ENCODE measurements around the gene PDP2.

Gene PDP2

DNA sequence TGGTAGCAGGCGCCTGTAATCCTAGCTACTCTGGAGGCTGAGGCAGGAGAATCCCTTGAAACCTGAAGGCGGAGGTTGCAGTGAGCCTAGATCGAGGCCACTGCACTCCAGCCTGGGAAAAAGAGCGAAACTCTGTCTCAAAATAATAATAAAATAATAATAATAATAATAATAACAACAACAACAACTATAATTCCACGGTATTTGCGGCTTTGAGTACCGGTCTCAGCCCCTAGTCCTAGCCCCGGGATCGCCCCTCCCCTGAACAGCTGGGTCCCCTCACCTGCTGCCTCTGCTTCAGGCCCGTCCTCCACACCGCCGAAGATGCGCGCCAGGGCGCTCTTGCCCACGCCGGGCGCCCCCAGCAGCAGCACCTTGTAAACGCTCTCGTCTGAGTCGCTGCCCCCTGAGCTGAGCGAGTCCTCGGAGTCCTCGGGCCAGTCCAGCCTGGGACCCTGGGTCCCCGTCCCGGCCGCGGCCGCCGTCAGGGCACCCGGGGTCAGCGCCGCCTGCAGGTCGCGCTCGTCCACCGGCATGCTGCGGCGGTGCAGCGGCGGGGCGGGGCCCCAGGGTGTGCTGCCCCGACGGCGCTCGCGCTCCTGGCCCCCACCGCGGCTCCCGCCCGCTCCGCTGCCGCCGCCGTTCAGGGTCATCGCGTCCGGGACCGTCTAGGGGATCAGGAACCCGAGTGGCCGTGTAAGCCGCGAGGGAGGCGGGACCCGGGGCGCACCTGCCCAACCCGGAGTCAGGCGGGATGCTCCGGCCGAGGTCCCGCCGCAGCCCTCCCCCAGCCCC lies 44.4 kb downstream of the PDP2 start:
- WGBS (ENCODE audit: extremely low coverage, insufficient coverage, insufficient read length), result no CpG with 5 or more reads among the region's 72 CpGs
- H4K12ac ChIP-seq (ENCODE audit: low read depth, low read length), result no peak overlapping the region
- peaks cover 4% of the 10 kb centered on the region for H3K9me3 ChIP-seq (ENCODE audit: insufficient read depth, low read depth, low read length)
- H3K79me2 ChIP-seq (ENCODE audit: control insufficient read depth, insufficient read depth, low read length, poor library complexity), result no peaks in the 10 kb centered on the region
- H4K8ac ChIP-seq (ENCODE audit: low read depth, low read length), result no peak overlapping the region
- no peak overlapping the region for H2AFZ ChIP-seq (ENCODE audit: insufficient read depth, low read length, poor library complexity)
- H3K79me1 ChIP-seq (ENCODE audit: low read length), result no peaks in the 10 kb centered on the region
- peak; percentile 18 to 60 for DNase-seq
- H2BK12ac ChIP-seq (ENCODE audit: low read length), result no peak overlapping the region
- peak overlapping the region; percentile 38 for H3K4me2 ChIP-seq (ENCODE audit: low read length)
- H2AK5ac ChIP-seq (ENCODE audit: low read length), result no peak overlapping the region
- no peaks in the 10 kb centered on the region for H3K36me3 ChIP-seq (ENCODE audit: control insufficient read depth in 1 of 2, insufficient read depth in 2 of 2, low read length in 2 of 2)
- no peak overlapping the region for H2BK120ac ChIP-seq (ENCODE audit: insufficient read depth, low read length, poor library complexity)
- H2BK5ac ChIP-seq (ENCODE audit: low read depth, low read length, poor library complexity), result no peak overlapping the region
- H3K14ac ChIP-seq (ENCODE audit: low read length), result no peak overlapping the region
- peaks cover 32% of the 10 kb centered on the region for H3K27me3 ChIP-seq (ENCODE audit: insufficient read depth, low read length)
- no peak overlapping the region for H3K27ac ChIP-seq (ENCODE audit: low read depth, low read length)
- no peak overlapping the region for H3K23ac ChIP-seq (ENCODE audit: low read length)
- no peak overlapping the region for H3K4ac ChIP-seq (ENCODE audit: low read depth, low read length)
- H3K4me1 ChIP-seq (ENCODE audit: control insufficient read depth in 1 of 2, insufficient read depth in 2 of 2, low read length in 2 of 2), result peaks cover 8 to 12% of the 10 kb centered on the region in 2 experiments
- no peak overlapping the region for H3K9ac ChIP-seq (ENCODE audit: low read length)
- H3K18ac ChIP-seq (ENCODE audit: low read length), result no peak overlapping the region
- H3K4me3 ChIP-seq (ENCODE audit: low read depth, low read length), result no peak overlapping the region
- H4K91ac ChIP-seq (ENCODE audit: low read depth, low read length), result no peak overlapping the region

- Histone ChIP-seq H2BK120ac (ENCODE audit: insufficient read depth, low read length, poor library complexity) (no peak within 1 kb of the TSS), H3K14ac (ENCODE audit: low read length) (no peak within 1 kb of the TSS), H4K91ac (ENCODE audit: low read depth, low read length) (no peak within 1 kb of the TSS), H3K18ac (ENCODE audit: low read length) (no peak within 1 kb of the TSS), H4K12ac (ENCODE audit: low read depth, low read length) (no peak within 1 kb of the TSS), H3K4me1 (ENCODE audit: control insufficient read depth in 1 of 2, insufficient read depth in 2 of 2, low read length in 2 of 2) (peaks cover 8 to 12% of the 10 kb centered on the region in 2 experiments), H3K9me3 (ENCODE audit: insufficient read depth, low read depth, low read length) (peaks cover 4% of the 10 kb centered on the region), H3K79me2 (ENCODE audit: control insufficient read depth, insufficient read depth, low read length, poor library complexity) (no peaks in the 10 kb centered on the region), H4K8ac (ENCODE audit: low read depth, low read length) (no peak within 1 kb of the TSS), H2BK5ac (ENCODE audit: low read depth, low read length, poor library complexity) (no peak within 1 kb of the TSS), H3K36me3 (ENCODE audit: control insufficient read depth in 1 of 2, insufficient read depth in 2 of 2, low read length in 2 of 2) (no peaks in the 10 kb centered on the region), H3K79me1 (ENCODE audit: low read length) (no peaks in the 10 kb centered on the region), H3K4me3 (ENCODE audit: low read depth, low read length) (no peak within 1 kb of the TSS), H3K23ac (ENCODE audit: low read length) (no peak within 1 kb of the TSS), H3K9ac (ENCODE audit: low read length) (no peak within 1 kb of the TSS), H2AFZ (ENCODE audit: insufficient read depth, low read length, poor library complexity) (no peak within 1 kb of the TSS), H3K4me2 (ENCODE audit: low read length) (peak within 1 kb of the TSS; percentile 38), H3K4ac (ENCODE audit: low read depth, low read length) (no peak within 1 kb of the TSS), H2BK12ac (ENCODE audit: low read length) (no peak within 1 kb of the TSS), H3K27me3 (ENCODE audit: insufficient read depth, low read length) (peaks cover 32% of the 10 kb centered on the region), H2AK5ac (ENCODE audit: low read length) (no peak within 1 kb of the TSS), H3K27ac (ENCODE audit: low read depth, low read length) (no peak within 1 kb of the TSS)
- peak; percentile 83 to 90 for DNase-seq
- no CpG with 5 or more reads among the region's 42 CpGs for WGBS (ENCODE audit: extremely low coverage, insufficient coverage, insufficient read length)
Measured at GRCh38 chr16:66925322-66925840, 45.1 kb downstream of the PDP2 start, which contains the start of gene RRAD. TSS of gene RRAD (minus strand) at chr16:66925535. CDS start at chr16:66925179, 356 bp downstream.

GRCh38 chr16:66926171-66926947 lies 46.0 kb downstream of the PDP2 start:
- WGBS (ENCODE audit: extremely low coverage, insufficient coverage, insufficient read length), result no CpG with 5 or more reads among the region's 5 CpGs
- peaks cover 32% of the 10 kb centered on the region for H3K27me3 ChIP-seq (ENCODE audit: insufficient read depth, low read length)

DNA sequence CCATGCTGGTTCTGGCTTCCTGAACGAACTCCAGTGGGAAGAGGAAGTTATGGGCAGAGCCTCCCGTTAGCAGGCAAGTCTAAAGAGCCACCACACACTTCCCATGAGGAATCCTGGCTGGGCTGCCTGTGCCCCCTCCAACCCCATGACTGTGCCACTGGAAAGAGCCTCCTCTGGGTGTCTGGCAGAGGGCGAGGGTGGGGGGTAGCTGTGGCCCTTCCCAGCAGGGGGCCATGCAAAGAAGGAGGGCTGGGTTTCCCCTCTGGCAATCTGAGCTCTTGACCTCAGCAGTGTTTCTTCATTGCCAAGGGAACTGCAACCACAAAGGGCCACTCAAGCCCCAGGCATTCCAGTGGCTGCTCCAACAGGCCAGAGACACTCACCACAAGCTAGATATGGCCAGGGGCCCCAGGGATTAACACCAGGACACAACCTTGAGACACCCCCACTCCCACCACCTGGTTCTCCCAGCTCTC lies 46.7 kb downstream of the PDP2 start:
- no CpG with 5 or more reads among the region's 3 CpGs for WGBS (ENCODE audit: extremely low coverage, insufficient coverage, insufficient read length)
- DNase-seq, result peak; percentile 94 to 96
- no peak overlapping the region for H4K12ac ChIP-seq (ENCODE audit: low read depth, low read length)

More at GRCh38 chr16:66926171-66926947, 46.0 kb downstream of the PDP2 start:
- Histone ChIP-seq H3K4me1 (ENCODE audit: control insufficient read depth in 1 of 2, insufficient read depth in 2 of 2, low read length in 2 of 2) (peaks cover 8 to 12% of the 10 kb centered on the region in 2 experiments), H3K4ac (ENCODE audit: low read depth, low read length) (no peak overlapping the region), H3K23ac (ENCODE audit: low read length) (no peak overlapping the region), H3K4me2 (ENCODE audit: low read length) (no peak overlapping the region), H3K4me3 (ENCODE audit: low read depth, low read length) (no peak overlapping the region), H3K27ac (ENCODE audit: low read depth, low read length) (no peak overlapping the region), H3K18ac (ENCODE audit: low read length) (no peak overlapping the region), H2BK5ac (ENCODE audit: low read depth, low read length, poor library complexity) (no peak overlapping the region), H2AK5ac (ENCODE audit: low read length) (no peak overlapping the region), H2BK120ac (ENCODE audit: insufficient read depth, low read length, poor library complexity) (no peak overlapping the region), H3K79me1 (ENCODE audit: low read length) (no peaks in the 10 kb centered on the region), H4K91ac (ENCODE audit: low read depth, low read length) (no peak overlapping the region), H3K9ac (ENCODE audit: low read length) (no peak overlapping the region), H3K36me3 (ENCODE audit: control insufficient read depth in 1 of 2, insufficient read depth in 2 of 2, low read length in 2 of 2) (no peaks in the 10 kb centered on the region), H2AFZ (ENCODE audit: insufficient read depth, low read length, poor library complexity) (no peak overlapping the region), H4K8ac (ENCODE audit: low read depth, low read length) (no peak overlapping the region), H2BK12ac (ENCODE audit: low read length) (no peak overlapping the region), H3K9me3 (ENCODE audit: insufficient read depth, low read depth, low read length) (peaks cover 4% of the 10 kb centered on the region), H3K79me2 (ENCODE audit: control insufficient read depth, insufficient read depth, low read length, poor library complexity) (no peaks in the 10 kb centered on the region), H3K14ac (ENCODE audit: low read length) (no peak overlapping the region), H4K12ac (ENCODE audit: low read depth, low read length) (no peak overlapping the region)
- DNase-seq, result peak in 1 of 2 donors; percentile 44

More for the DNA sequence above, 46.7 kb downstream of the PDP2 start:
- no peak overlapping the region for H2BK5ac ChIP-seq (ENCODE audit: low read depth, low read length, poor library complexity)
- H2BK12ac ChIP-seq (ENCODE audit: low read length), result no peak overlapping the region
- peaks cover 0 to under 1% of the 10 kb centered on the region in 2 experiments for H3K36me3 ChIP-seq (ENCODE audit: control insufficient read depth in 1 of 2, insufficient read depth in 2 of 2, low read length in 2 of 2)
- no peak overlapping the region for H3K4me2 ChIP-seq (ENCODE audit: low read length)
- peaks cover 32% of the 10 kb centered on the region for H3K27me3 ChIP-seq (ENCODE audit: insufficient read depth, low read length)
- no peak overlapping the region for H3K4me3 ChIP-seq (ENCODE audit: low read depth, low read length)
- H2AK5ac ChIP-seq (ENCODE audit: low read length), result no peak overlapping the region
- H4K91ac ChIP-seq (ENCODE audit: low read depth, low read length), result no peak overlapping the region
- H3K9ac ChIP-seq (ENCODE audit: low read length), result no peak overlapping the region
- H2AFZ ChIP-seq (ENCODE audit: insufficient read depth, low read length, poor library complexity), result no peak overlapping the region
- H3K4ac ChIP-seq (ENCODE audit: low read depth, low read length), result no peak overlapping the region
- H4K8ac ChIP-seq (ENCODE audit: low read depth, low read length), result no peak overlapping the region
- no peaks in the 10 kb centered on the region for H3K79me2 ChIP-seq (ENCODE audit: control insufficient read depth, insufficient read depth, low read length, poor library complexity)
- H3K27ac ChIP-seq (ENCODE audit: low read depth, low read length), result no peak overlapping the region
- no peak overlapping the region for H3K23ac ChIP-seq (ENCODE audit: low read length)
- H3K14ac ChIP-seq (ENCODE audit: low read length), result no peak overlapping the region
- H3K9me3 ChIP-seq (ENCODE audit: insufficient read depth, low read depth, low read length), result peaks cover 4% of the 10 kb centered on the region
- no peak overlapping the region for H3K18ac ChIP-seq (ENCODE audit: low read length)
- no peaks in the 10 kb centered on the region for H3K79me1 ChIP-seq (ENCODE audit: low read length)
- H3K4me1 ChIP-seq (ENCODE audit: control insufficient read depth in 1 of 2, insufficient read depth in 2 of 2, low read length in 2 of 2), result peaks cover 8 to 12% of the 10 kb centered on the region in 2 experiments
- H2BK120ac ChIP-seq (ENCODE audit: insufficient read depth, low read length, poor library complexity), result no peak overlapping the region
